ENCODE measurements around the gene TNNT2.

The TNNT2 gene

GRCh38 chr1:201357636-201358348 lies 19.7 kb downstream of the TNNT2 start:
- in situ Hi-C loops (cut with HindIII; ENCODE audit: low sequenced_read_pairs): no loop called here

GRCh38 chr1:201357211-201357610 lies 20.3 kb downstream of the TNNT2 start:
- in situ Hi-C loops (cut with HindIII; ENCODE audit: low sequenced_read_pairs): no loop called here

- in situ Hi-C loops (cut with HindIII; ENCODE audit: low sequenced_read_pairs): no loop called here
Measured at GRCh38 chr1:201356701-201357100, 20.8 kb downstream of the TNNT2 start.

- in situ Hi-C loops (cut with HindIII; ENCODE audit: low sequenced_read_pairs): no loop called here
Measured at GRCh38 chr1:201356236-201356635, 21.2 kb downstream of the TNNT2 start.

GRCh38 chr1:201355471-201355870 lies 22.0 kb downstream of the TNNT2 start:
- in situ Hi-C loops (cut with HindIII; ENCODE audit: low sequenced_read_pairs): no loop called here

GRCh38 chr1:201354901-201355295 lies 22.6 kb downstream of the TNNT2 start:
- in situ Hi-C loops (cut with HindIII; ENCODE audit: low sequenced_read_pairs): no loop called here

GRCh38 chr1:201354151-201354900 lies 23.2 kb downstream of the TNNT2 start:
- in situ Hi-C loops (cut with HindIII; ENCODE audit: low sequenced_read_pairs): no loop called here

GRCh38 chr1:201353186-201353940 lies 24.1 kb downstream of the TNNT2 start:
- in situ Hi-C loops (cut with HindIII; ENCODE audit: low sequenced_read_pairs): no loop called here

- in situ Hi-C loops (cut with HindIII; ENCODE audit: low sequenced_read_pairs): no loop called here
Measured at GRCh38 chr1:201351617-201352016, 25.9 kb downstream of the TNNT2 start.

GRCh38 chr1:201350884-201351283 lies 26.6 kb downstream of the TNNT2 start:
- in situ Hi-C loops (cut with HindIII; ENCODE audit: low sequenced_read_pairs): no loop called here

GRCh38 chr1:201350361-201350725 lies 27.1 kb downstream of the TNNT2 start:
- in situ Hi-C loops (cut with HindIII; ENCODE audit: low sequenced_read_pairs): no loop called here

GRCh38 chr1:201349092-201349491 lies 28.4 kb downstream of the TNNT2 start:
- in situ Hi-C loops (cut with HindIII; ENCODE audit: low sequenced_read_pairs): no loop called here

- in situ Hi-C loops (cut with HindIII; ENCODE audit: low sequenced_read_pairs): no loop called here
Measured at GRCh38 chr1:201348211-201348566, 29.3 kb downstream of the TNNT2 start.

- in situ Hi-C loops (cut with HindIII; ENCODE audit: low sequenced_read_pairs): no loop called here
Measured at GRCh38 chr1:201347498-201348210, 29.8 kb downstream of the TNNT2 start.

GRCh38 chr1:201346987-201347386 lies 30.5 kb downstream of the TNNT2 start:
- in situ Hi-C loops (cut with HindIII; ENCODE audit: low sequenced_read_pairs): no loop called here

- in situ Hi-C loops (cut with HindIII; ENCODE audit: low sequenced_read_pairs): no loop called here
Measured at GRCh38 chr1:201346337-201346939, 31.0 kb downstream of the TNNT2 start.

- in situ Hi-C loops (cut with HindIII; ENCODE audit: low sequenced_read_pairs): no loop called here
Measured at GRCh38 chr1:201345081-201345355, 32.5 kb downstream of the TNNT2 start.

GRCh38 chr1:201344206-201345080 lies 33.0 kb downstream of the TNNT2 start:
- in situ Hi-C loops (cut with HindIII; ENCODE audit: low sequenced_read_pairs): no loop called here

GRCh38 chr1:201341377-201341776 lies 36.1 kb downstream of the TNNT2 start:
- in situ Hi-C loops (cut with HindIII; ENCODE audit: low sequenced_read_pairs): no loop called here

All from DLD1 (cell line).